HepG2 (cell line): Measurements from ENCODE around the gene DCAF7.

Source experiments
- DNMT1 ChIP-seq: sonication (generic); formaldehyde crosslinking; IDR thresholded peaks from 2 replicates; pipeline ENCODE4 v1.5.1; 2020; ENCODE audit warnings: mild to moderate bottlenecking, missing genetic modification reagents
- FOSL1 ChIP-seq: sonication (generic); formaldehyde crosslinking; IDR thresholded peaks from 2 replicates; pipeline ENCODE4 v1.9.0; 2021; ENCODE audit warnings: missing genetic modification reagents, borderline replicate concordance
- ZKSCAN1 ChIP-seq: fragments of 150-350 bp; IDR thresholded peaks from 2 replicates; pipeline ENCODE4 v1.6.1; 2014; ENCODE audit warnings: low read length
- ZNF17 ChIP-seq: sonication (generic); formaldehyde crosslinking; IDR thresholded peaks from 2 replicates; pipeline ENCODE4 v1.5.0; 2020; ENCODE audit warnings: mild to moderate bottlenecking, missing genetic modification reagents
- ZNF446 ChIP-seq: sonication (generic); formaldehyde crosslinking; IDR thresholded peaks from 2 replicates; pipeline ENCODE4 v1.5.0; 2020; ENCODE audit warnings: mild to moderate bottlenecking, missing genetic modification reagents
- ZNF569 ChIP-seq: sonication (generic); formaldehyde crosslinking; IDR thresholded peaks from 2 replicates; pipeline ENCODE4 v1.5.0; 2020; ENCODE audit warnings: mild to moderate bottlenecking, missing genetic modification reagents, moderate library complexity, borderline replicate concordance
- TF ChIP-seq, protein P1 (sequence below): IDR thresholded peaks from 2 replicates; pipeline ENCODE4 v1.6.1; 2016; ENCODE audit warnings: low read depth, control low read depth
- TF ChIP-seq, protein P2 (sequence below): sonication (generic); formaldehyde crosslinking; IDR thresholded peaks from 2 replicates; pipeline ENCODE4 v1.5.0; 2020; ENCODE audit warnings: mild to moderate bottlenecking, missing genetic modification reagents, moderate library complexity
- TF ChIP-seq, protein P3 (sequence below): sonication (generic); formaldehyde crosslinking; IDR thresholded peaks from 2 replicates; pipeline ENCODE4 v1.4.0; 2020; ENCODE audit warnings: missing genetic modification reagents, borderline replicate concordance

DNA sequence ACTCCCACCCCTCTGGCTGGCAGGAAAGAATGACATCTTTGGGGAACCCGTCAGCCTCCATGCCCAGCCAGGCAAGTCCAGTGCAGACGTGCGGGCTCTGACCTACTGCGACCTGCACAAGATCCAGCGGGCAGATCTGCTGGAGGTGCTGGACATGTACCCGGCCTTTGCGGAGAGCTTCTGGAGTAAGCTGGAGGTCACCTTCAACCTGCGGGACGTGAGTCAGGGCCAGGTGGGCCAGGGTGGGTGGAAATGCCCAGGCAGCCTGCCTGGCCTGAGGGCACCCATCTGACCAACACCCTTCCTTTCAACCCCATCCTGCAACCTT is 8.1 kb upstream of the DCAF7 start:
- TF ChIP-seq, protein P1, sequence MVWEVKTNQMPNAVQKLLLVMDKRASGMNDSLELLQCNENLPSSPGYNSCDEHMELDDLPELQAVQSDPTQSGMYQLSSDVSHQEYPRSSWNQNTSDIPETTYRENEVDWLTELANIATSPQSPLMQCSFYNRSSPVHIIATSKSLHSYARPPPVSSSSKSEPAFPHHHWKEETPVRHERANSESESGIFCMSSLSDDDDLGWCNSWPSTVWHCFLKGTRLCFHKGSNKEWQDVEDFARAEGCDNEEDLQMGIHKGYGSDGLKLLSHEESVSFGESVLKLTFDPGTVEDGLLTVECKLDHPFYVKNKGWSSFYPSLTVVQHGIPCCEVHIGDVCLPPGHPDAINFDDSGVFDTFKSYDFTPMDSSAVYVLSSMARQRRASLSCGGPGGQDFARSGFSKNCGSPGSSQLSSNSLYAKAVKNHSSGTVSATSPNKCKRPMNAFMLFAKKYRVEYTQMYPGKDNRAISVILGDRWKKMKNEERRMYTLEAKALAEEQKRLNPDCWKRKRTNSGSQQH (CRISPR knock-in tag): no peak
- TF ChIP-seq FOSL1 (CRISPR knock-in tag) (no peak), ZNF17 (CRISPR knock-in tag) (no peak), ZNF569 (CRISPR knock-in tag) (no peak), ZKSCAN1 (no peak), ZNF446 (CRISPR knock-in tag) (no peak), DNMT1 (CRISPR knock-in tag) (no peak)
- TF ChIP-seq, protein P2, sequence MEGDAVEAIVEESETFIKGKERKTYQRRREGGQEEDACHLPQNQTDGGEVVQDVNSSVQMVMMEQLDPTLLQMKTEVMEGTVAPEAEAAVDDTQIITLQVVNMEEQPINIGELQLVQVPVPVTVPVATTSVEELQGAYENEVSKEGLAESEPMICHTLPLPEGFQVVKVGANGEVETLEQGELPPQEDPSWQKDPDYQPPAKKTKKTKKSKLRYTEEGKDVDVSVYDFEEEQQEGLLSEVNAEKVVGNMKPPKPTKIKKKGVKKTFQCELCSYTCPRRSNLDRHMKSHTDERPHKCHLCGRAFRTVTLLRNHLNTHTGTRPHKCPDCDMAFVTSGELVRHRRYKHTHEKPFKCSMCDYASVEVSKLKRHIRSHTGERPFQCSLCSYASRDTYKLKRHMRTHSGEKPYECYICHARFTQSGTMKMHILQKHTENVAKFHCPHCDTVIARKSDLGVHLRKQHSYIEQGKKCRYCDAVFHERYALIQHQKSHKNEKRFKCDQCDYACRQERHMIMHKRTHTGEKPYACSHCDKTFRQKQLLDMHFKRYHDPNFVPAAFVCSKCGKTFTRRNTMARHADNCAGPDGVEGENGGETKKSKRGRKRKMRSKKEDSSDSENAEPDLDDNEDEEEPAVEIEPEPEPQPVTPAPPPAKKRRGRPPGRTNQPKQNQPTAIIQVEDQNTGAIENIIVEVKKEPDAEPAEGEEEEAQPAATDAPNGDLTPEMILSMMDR (CRISPR knock-in tag): no peak
- TF ChIP-seq, protein P3, sequence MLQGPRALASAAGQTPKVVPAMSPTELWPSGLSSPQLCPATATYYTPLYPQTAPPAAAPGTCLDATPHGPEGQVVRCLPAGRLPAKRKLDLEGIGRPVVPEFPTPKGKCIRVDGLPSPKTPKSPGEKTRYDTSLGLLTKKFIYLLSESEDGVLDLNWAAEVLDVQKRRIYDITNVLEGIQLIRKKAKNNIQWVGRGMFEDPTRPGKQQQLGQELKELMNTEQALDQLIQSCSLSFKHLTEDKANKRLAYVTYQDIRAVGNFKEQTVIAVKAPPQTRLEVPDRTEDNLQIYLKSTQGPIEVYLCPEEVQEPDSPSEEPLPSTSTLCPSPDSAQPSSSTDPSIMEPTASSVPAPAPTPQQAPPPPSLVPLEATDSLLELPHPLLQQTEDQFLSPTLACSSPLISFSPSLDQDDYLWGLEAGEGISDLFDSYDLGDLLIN (CRISPR knock-in tag): no peak
